ENCODE measurements around the gene RAB8A.

DNA sequence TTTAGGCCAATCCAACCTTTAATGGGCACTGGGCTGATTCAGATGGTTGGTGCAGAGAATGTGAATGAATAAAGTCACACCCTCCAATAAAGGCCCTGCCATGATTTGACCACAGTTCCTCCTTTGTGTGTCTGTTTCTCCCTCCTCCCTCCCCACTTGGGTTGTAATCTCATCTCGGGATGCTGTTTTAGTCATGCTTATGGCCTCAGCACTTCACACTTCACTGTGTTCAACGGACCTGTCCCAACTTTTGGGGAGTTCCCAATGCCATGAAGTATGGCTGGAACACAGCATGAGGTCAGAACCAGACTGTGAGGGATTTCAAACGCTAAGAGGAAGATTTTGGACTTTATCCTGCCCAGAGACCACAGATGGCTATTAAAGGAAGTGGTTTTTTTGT lies 5.6 kb upstream of the RAB8A start:
- TF ChIP-seq, protein P1, sequence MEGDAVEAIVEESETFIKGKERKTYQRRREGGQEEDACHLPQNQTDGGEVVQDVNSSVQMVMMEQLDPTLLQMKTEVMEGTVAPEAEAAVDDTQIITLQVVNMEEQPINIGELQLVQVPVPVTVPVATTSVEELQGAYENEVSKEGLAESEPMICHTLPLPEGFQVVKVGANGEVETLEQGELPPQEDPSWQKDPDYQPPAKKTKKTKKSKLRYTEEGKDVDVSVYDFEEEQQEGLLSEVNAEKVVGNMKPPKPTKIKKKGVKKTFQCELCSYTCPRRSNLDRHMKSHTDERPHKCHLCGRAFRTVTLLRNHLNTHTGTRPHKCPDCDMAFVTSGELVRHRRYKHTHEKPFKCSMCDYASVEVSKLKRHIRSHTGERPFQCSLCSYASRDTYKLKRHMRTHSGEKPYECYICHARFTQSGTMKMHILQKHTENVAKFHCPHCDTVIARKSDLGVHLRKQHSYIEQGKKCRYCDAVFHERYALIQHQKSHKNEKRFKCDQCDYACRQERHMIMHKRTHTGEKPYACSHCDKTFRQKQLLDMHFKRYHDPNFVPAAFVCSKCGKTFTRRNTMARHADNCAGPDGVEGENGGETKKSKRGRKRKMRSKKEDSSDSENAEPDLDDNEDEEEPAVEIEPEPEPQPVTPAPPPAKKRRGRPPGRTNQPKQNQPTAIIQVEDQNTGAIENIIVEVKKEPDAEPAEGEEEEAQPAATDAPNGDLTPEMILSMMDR (IDR thresholded peaks at IDR 0.05; ENCODE audit: low read depth, low read length, missing input control): no peak
- TF ChIP-seq EGR1 (IDR thresholded peaks at IDR 0.05; ENCODE audit: low read depth in 2 of 2) (no peak), TAF1 (conservative IDR thresholded peaks at IDR 0.05) (no peak), FOXA1 (IDR thresholded peaks at IDR 0.05) (no peak), RAD21 (IDR thresholded peaks at IDR 0.05) (no peak), SP1 (IDR thresholded peaks at IDR 0.05) (no peak), YY1 (IDR thresholded peaks at IDR 0.05) (no peak), JUND (IDR thresholded peaks at IDR 0.05) (no peak), GABPA (IDR thresholded peaks at IDR 0.05 in 1 of 2, conservative IDR thresholded peaks at IDR 0.05 in 1 of 2) (no peak), RXRA (IDR thresholded peaks at IDR 0.05) (no peak), NR2F2 (IDR thresholded peaks at IDR 0.05) (no peak)
- TF ChIP-seq, protein P2, sequence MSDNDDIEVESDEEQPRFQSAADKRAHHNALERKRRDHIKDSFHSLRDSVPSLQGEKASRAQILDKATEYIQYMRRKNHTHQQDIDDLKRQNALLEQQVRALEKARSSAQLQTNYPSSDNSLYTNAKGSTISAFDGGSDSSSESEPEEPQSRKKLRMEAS (IDR thresholded peaks at IDR 0.05): no peak
- TF ChIP-seq, protein P3, sequence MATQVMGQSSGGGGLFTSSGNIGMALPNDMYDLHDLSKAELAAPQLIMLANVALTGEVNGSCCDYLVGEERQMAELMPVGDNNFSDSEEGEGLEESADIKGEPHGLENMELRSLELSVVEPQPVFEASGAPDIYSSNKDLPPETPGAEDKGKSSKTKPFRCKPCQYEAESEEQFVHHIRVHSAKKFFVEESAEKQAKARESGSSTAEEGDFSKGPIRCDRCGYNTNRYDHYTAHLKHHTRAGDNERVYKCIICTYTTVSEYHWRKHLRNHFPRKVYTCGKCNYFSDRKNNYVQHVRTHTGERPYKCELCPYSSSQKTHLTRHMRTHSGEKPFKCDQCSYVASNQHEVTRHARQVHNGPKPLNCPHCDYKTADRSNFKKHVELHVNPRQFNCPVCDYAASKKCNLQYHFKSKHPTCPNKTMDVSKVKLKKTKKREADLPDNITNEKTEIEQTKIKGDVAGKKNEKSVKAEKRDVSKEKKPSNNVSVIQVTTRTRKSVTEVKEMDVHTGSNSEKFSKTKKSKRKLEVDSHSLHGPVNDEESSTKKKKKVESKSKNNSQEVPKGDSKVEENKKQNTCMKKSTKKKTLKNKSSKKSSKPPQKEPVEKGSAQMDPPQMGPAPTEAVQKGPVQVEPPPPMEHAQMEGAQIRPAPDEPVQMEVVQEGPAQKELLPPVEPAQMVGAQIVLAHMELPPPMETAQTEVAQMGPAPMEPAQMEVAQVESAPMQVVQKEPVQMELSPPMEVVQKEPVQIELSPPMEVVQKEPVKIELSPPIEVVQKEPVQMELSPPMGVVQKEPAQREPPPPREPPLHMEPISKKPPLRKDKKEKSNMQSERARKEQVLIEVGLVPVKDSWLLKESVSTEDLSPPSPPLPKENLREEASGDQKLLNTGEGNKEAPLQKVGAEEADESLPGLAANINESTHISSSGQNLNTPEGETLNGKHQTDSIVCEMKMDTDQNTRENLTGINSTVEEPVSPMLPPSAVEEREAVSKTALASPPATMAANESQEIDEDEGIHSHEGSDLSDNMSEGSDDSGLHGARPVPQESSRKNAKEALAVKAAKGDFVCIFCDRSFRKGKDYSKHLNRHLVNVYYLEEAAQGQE (IDR thresholded peaks at IDR 0.05): no peak
- TF ChIP-seq, protein P4, sequence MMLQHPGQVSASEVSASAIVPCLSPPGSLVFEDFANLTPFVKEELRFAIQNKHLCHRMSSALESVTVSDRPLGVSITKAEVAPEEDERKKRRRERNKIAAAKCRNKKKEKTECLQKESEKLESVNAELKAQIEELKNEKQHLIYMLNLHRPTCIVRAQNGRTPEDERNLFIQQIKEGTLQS (IDR thresholded peaks at IDR 0.05): no peak
